Thyroid gland (tissue), 4 donors: ENCODE measurements around the gene LINC01488.

Source experiments
- POLR2A ChIP-seq, 2 donors: fragments of 450-650 bp; IDR thresholded peaks; one replicate each; pipeline ENCODE4 v1.6.1; 2017; ENCODE audit warnings: antibody characterized with exemption in 2 of 2, mild to moderate bottlenecking in 2 of 2, moderate library complexity in 1 of 2
- TF ChIP-seq, protein P1 (sequence below), 6 experiments: fragments of 200-600 bp in 3 of 6; fragments of 450-650 bp in 3 of 6; sonication (generic) in 3 of 6; IDR thresholded peaks; one replicate each; pipeline ENCODE4 v1.5.1; 2016 to 2019; ENCODE audit warnings: antibody characterized with exemption in 6 of 6, mild to moderate bottlenecking in 2 of 6, inconsistent platforms in 1 of 6, moderate library complexity in 1 of 6

DNA sequence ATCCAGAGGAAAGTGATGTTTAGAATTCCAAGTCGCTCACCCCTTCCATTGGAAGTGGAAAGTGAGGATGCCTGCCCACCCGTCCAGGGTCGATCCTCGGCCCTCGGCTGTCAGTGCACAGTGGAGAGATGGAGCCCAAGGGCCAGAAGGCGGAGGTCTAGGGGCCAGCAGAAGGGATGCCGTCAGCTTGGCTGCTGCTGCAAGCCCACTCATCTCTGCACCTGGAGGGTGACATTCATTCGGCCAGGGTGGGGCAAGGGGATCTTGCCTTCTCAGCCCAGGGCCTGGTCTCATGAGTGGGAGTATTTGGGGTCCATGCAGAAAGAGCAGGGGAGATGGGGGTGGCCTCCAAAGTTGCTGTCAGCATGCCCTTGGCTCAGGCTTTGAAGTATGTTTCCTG lies 30.7 kb downstream of the LINC01488 start:
- TF ChIP-seq, protein P1, sequence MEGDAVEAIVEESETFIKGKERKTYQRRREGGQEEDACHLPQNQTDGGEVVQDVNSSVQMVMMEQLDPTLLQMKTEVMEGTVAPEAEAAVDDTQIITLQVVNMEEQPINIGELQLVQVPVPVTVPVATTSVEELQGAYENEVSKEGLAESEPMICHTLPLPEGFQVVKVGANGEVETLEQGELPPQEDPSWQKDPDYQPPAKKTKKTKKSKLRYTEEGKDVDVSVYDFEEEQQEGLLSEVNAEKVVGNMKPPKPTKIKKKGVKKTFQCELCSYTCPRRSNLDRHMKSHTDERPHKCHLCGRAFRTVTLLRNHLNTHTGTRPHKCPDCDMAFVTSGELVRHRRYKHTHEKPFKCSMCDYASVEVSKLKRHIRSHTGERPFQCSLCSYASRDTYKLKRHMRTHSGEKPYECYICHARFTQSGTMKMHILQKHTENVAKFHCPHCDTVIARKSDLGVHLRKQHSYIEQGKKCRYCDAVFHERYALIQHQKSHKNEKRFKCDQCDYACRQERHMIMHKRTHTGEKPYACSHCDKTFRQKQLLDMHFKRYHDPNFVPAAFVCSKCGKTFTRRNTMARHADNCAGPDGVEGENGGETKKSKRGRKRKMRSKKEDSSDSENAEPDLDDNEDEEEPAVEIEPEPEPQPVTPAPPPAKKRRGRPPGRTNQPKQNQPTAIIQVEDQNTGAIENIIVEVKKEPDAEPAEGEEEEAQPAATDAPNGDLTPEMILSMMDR (IDR thresholded peaks at IDR 0.05), result no peak
- TF ChIP-seq POLR2A (IDR thresholded peaks at IDR 0.05), result no peak
